Spleen (tissue), 7 donors: Measurements from ENCODE around the gene RASSF4.

Experiments used
- CTCF ChIP-seq, 11 experiments: fragments of 200-600 bp in 7 of 11; fragments of 450-650 bp in 4 of 11; sonication (generic) in 4 of 11; IDR thresholded peaks in 8 of 11; conservative IDR thresholded peaks in 3 of 11; 1 replicate in 7 of 11; 2 replicates in 4 of 11; pipeline versions ENCODE4 v1.4.0 to v1.8.0; 2016 to 2021; ENCODE audit warnings: antibody characterized with exemption in 11 of 11, inconsistent platforms in 4 of 11, mild to moderate bottlenecking in 1 of 11
- POLR2A ChIP-seq, 3 donors: fragments of 450-650 bp; IDR thresholded peaks; one replicate each; pipeline ENCODE4 v1.5.1; 2017; ENCODE audit warnings: antibody characterized with exemption in 3 of 3, mild to moderate bottlenecking in 1 of 3
- donor health status: DM: no; HTN: no; CAD: no; lungs with moderate emphysema.
- donor health status: DM: no; HTN: no; CAD: no.
- donor health status: DM: no; HTN: no; CAD: no.

GRCh38 chr10:44954962-44955361 lies 4.6 kb upstream of the RASSF4 start:
- no peak for TF ChIP-seq CTCF (IDR thresholded peaks at IDR 0.05 in 8 of 11, conservative IDR thresholded peaks at IDR 0.05 in 3 of 11)
- TF ChIP-seq POLR2A (IDR thresholded peaks at IDR 0.05): no peak
